ENCODE measurements around the gene NDUFC1. TPM values are rescaled to one million over a fixed set of nuclear protein-coding genes. Genes with fewer than 3 reads are reported as not detected.

Gene NDUFC1
- total and polyA plus RNA-seq, 9 of the 15 experiments (the other 6 are each of a cell fraction or from before 2014, with no cell fraction given), result 58.9 to 378 (median 120) TPM

DNA sequence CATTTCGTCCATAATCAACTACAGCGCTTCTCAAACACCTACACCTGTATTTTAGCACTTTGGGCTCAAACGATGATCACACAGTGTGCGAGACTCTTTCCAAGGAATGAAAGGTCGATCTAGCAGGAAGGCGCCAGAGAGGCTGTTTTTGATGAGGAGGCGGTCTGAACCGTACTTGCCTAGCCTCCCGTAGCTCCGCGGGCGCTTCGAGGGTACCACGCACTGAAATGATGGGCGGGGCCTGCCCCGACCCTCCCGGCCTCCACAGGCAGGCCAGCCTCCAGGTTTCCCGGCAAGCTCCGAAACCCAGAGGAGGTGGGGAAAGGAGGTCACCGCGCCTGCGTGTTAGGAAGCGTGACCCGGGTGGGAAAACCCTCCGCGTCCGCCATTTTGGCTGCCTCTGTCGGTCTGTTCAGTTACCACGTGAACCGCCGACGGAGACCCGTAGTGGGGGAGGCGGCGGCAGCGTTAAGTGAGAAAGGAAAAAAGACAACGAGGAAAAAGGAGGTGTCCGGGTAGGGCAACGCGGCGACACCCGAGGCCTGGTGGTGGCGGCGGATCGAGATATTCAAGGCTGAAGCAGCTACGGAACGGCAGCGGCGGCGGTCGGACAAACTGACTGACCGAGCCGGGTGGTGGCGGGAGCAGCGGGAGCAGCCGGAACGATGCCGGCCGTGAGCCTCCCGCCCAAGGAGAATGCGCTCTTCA is 1.0 kb downstream of the NDUFC1 start, which contains the start of gene NAA15:
TSS of gene NAA15 (plus strand) at position 393 of the 708 bp plus-strand sequence. CDS start at position 666, 273 bp downstream.
- ATAC-seq, result peak; percentile 87
- H3K4me3 ChIP-seq, result peak within 1 kb of the TSS; percentile 99
- no TSS peak for BruUV-seq (replicated peaks)
- H3K9me1 ChIP-seq (ENCODE audit: control insufficient read depth, insufficient read depth, low read length), result no peaks in the 10 kb centered on the region
- H4K20me1 ChIP-seq (replicated peaks; ENCODE audit: control insufficient read depth, insufficient read depth, low read length), result peaks cover 9% of the 10 kb centered on the region; the same call in 1 of the 2 replicates
- CTCF ChIA-PET (ENCODE audit: low intra/inter-chr PET ratio), result interaction anchor here (1.4 kb wide), 1 partner anchor 202 kb away, joined by 4 read pairs; no protein-coding TSS in a partner anchor
- in situ Hi-C loops (cut with MboI) (no loop called here), intact Hi-C loops (cut with micrococcal nuclease) (loop anchor here (2.0 kb wide), 2 partner anchors 124 to 154 kb away; partner anchors contain the start of genes ELF2 and RAB33B)
- peak within 1 kb of the TSS; percentile 98 for H3K27ac ChIP-seq (ENCODE audit: extremely low read depth, low read depth, low read length)
- WGBS (ENCODE audit: insufficient coverage, low coverage, missing lambda C conversion rate), result under 1% methylated on average over 60 of the region's 61 CpGs
- H3K4me1 ChIP-seq (replicated peaks in 1 of 2; ENCODE audit: control insufficient read depth in 2 of 2, insufficient read depth in 2 of 2, low read length in 2 of 2), result peaks cover 11 to 12% of the 10 kb centered on the region in 2 experiments
- FAIRE-seq, result peak; percentile 92
- peaks cover 97% of the 10 kb centered on the region for H3K79me2 ChIP-seq (ENCODE audit: control insufficient read depth, insufficient read depth, low read length)
- H2AFZ ChIP-seq (ENCODE audit: low read depth, low read length), result peak within 1 kb of the TSS; percentile 88
- H3K27me3 ChIP-seq (ENCODE audit: control insufficient read depth in 2 of 2, insufficient read depth in 2 of 2, low read length in 2 of 2), result no peaks in the 10 kb centered on the region
- H3K9ac ChIP-seq (ENCODE audit: insufficient read depth in 1 of 2, low read depth in 2 of 2, low read length in 2 of 2), result peak within 1 kb of the TSS; percentile 96 to 100
- POLR2A ChIA-PET, result interaction anchor here (0.6 to 3.1 kb wide), 24 partner anchors 8 to 222 kb away, joined by 3 to 23 read pairs (median 4); no protein-coding TSS in a partner anchor
- peak within 1 kb of the TSS; percentile 97 for H3K4me2 ChIP-seq (ENCODE audit: insufficient read depth, low read length)
- DNase-seq (ENCODE audit: extremely low read depth in 1 of 4, low spot score in 3 of 4), result peak; percentile 94 to 99 (median 96)
- H3K36me3 ChIP-seq (ENCODE audit: control insufficient read depth, insufficient read depth, low read length), result peaks cover 31% of the 10 kb centered on the region
- 0 out of 2 replicates have a peak, but pooled peaks cover 7% of the 10 kb centered on the region for H3K9me3 ChIP-seq (replicated peaks; ENCODE audit: control insufficient read depth, insufficient read depth, low read depth, low read length)
- TF ChIP-seq EGR1 (conservative IDR thresholded peaks at IDR 0.05) (peak; percentile 41; the same call in 1 of the 2 replicates), BACH1 (tag; IDR thresholded peaks at IDR 0.05) (no peak), TAF1 (IDR thresholded peaks at IDR 0.05; ENCODE audit: control insufficient read depth, extremely low read depth, insufficient read depth, low read length, severe bottlenecking) (peak; percentile 90), ARHGAP35 (IDR thresholded peaks at IDR 0.05; ENCODE audit: partially characterized antibody) (no peak), SP1 (CRISPR knock-in tag; IDR thresholded peaks at IDR 0.05) (peak; percentile 92), CBFB (CRISPR knock-in tag; IDR thresholded peaks at IDR 0.05) (no peak), ZNF212 (CRISPR knock-in tag; IDR thresholded peaks at IDR 0.05) (no peak), FOXK1 (CRISPR knock-in tag; IDR thresholded peaks at IDR 0.05; ENCODE audit: borderline replicate concordance) (no peak), PTTG1 (tag; IDR thresholded peaks at IDR 0.05; ENCODE audit: low read depth) (no peak), NR2F6 (CRISPR knock-in tag; IDR thresholded peaks at IDR 0.05) (no peak)
- TF ChIP-seq, protein P1, sequence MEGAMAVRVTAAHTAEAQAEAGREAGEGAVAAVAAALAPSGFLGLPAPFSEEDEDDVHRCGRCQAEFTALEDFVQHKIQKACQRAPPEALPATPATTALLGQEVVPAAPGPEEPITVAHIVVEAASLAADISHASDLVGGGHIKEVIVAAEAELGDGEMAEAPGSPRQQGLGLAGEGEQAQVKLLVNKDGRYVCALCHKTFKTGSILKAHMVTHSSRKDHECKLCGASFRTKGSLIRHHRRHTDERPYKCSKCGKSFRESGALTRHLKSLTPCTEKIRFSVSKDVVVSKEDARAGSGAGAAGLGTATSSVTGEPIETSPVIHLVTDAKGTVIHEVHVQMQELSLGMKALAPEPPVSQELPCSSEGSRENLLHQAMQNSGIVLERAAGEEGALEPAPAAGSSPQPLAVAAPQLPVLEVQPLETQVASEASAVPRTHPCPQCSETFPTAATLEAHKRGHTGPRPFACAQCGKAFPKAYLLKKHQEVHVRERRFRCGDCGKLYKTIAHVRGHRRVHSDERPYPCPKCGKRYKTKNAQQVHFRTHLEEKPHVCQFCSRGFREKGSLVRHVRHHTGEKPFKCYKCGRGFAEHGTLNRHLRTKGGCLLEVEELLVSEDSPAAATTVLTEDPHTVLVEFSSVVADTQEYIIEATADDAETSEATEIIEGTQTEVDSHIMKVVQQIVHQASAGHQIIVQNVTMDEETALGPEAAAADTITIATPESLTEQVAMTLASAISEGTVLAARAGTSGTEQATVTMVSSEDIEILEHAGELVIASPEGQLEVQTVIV (CRISPR knock-in tag; IDR thresholded peaks at IDR 0.05; ENCODE audit: borderline replicate concordance), result no peak
- TF ChIP-seq, protein P2, sequence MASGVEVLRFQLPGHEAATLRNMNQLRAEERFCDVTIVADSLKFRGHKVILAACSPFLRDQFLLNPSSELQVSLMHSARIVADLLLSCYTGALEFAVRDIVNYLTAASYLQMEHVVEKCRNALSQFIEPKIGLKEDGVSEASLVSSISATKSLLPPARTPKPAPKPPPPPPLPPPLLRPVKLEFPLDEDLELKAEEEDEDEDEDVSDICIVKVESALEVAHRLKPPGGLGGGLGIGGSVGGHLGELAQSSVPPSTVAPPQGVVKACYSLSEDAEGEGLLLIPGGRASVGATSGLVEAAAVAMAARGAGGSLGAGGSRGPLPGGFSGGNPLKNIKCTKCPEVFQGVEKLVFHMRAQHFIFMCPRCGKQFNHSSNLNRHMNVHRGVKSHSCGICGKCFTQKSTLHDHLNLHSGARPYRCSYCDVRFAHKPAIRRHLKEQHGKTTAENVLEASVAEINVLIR (CRISPR knock-in tag; IDR thresholded peaks at IDR 0.05), result no peak
- TF ChIP-seq, protein P3, sequence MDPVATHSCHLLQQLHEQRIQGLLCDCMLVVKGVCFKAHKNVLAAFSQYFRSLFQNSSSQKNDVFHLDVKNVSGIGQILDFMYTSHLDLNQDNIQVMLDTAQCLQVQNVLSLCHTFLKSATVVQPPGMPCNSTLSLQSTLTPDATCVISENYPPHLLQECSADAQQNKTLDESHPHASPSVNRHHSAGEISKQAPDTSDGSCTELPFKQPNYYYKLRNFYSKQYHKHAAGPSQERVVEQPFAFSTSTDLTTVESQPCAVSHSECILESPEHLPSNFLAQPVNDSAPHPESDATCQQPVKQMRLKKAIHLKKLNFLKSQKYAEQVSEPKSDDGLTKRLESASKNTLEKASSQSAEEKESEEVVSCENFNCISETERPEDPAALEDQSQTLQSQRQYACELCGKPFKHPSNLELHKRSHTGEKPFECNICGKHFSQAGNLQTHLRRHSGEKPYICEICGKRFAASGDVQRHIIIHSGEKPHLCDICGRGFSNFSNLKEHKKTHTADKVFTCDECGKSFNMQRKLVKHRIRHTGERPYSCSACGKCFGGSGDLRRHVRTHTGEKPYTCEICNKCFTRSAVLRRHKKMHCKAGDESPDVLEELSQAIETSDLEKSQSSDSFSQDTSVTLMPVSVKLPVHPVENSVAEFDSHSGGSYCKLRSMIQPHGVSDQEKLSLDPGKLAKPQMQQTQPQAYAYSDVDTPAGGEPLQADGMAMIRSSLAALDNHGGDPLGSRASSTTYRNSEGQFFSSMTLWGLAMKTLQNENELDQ (CRISPR knock-in tag; IDR thresholded peaks at IDR 0.05; ENCODE audit: borderline replicate concordance), result no peak

Data from K562 (cell line).